GM12878 (cell line): Measurements from ENCODE around the gene PPM1A. TPM values are rescaled to one million over a fixed set of nuclear protein-coding genes. Genes with fewer than 3 reads are reported as not detected.

Experiments used
- ATAC-seq: fragments of 200-7000 bp; cut with Tn5 transposase; 3 replicates; pipeline ENCODE4 v1.9.1; 2020; ENCODE audit warnings: mild to moderate bottlenecking, moderate library complexity
- BruUV-seq: library from RNA; stranded (reverse); fragments of 400-500 nt; replicated peaks from 2 replicates; lab custom pipeline; 2021; lab: Mats Ljungman, UMichigan
- CTCF ChIA-PET: fragments of 300-600 bp; sonication (Branson Sonifier 250); formaldehyde crosslinking; extraction: SDS; loops from one replicate; lab custom pipeline; 2021; ENCODE audit warnings: inconsistent platforms; lab: Yijun Ruan, JAX
- POLR2A ChIA-PET: fragments of 350-600 bp; formaldehyde crosslinking; extraction: SDS; loops from one replicate; lab custom pipeline; 2021; ENCODE audit warnings: inconsistent platforms; lab: Charles Lee
- RAD21 ChIA-PET: fragments of 300-600 bp; sonication (Branson Sonifier 250); formaldehyde crosslinking; loops from one replicate; lab custom pipeline; 2023; ENCODE audit warnings: antibody characterized with exemption; ENCODE audit not compliant: unreplicated experiment; lab: Charles Lee
- SMC1A ChIA-PET: fragments of 300-600 bp; sonication (Branson Sonifier 250); formaldehyde crosslinking; loops from one replicate; lab custom pipeline; 2023; ENCODE audit not compliant: unreplicated experiment, uncharacterized antibody; lab: Charles Lee
- DNase-seq: peaks from one replicate; pipeline ENCODE4 v3.0.0-alpha.2; 2011; ENCODE audit warnings: low read depth, low spot score
- FAIRE-seq: peaks from 3 replicates; lab custom pipeline; 2011; peaks lifted over from hg19 to GRCh38; lab: Jason Lieb, UNC
- H2AFZ ChIP-seq: 2 replicates; pipeline ENCODE4 v1.6.0; 2011; ENCODE audit warnings: low read depth, low read length, control low read depth; ENCODE audit not compliant: control insufficient read depth
- H3K27ac ChIP-seq: 2 replicates; pipeline ENCODE4 v1.5.1; 2011; ENCODE audit warnings: control low read depth; ENCODE audit not compliant: control insufficient read depth, insufficient read depth
- H3K27me3 ChIP-seq, 2 experiments: replicated peaks in 1 of 2; 2 replicates each; pipeline versions ENCODE4 v1.6.0 to v1.6.1; 2011; ENCODE audit warnings: low read length in 1 of 2; ENCODE audit not compliant: control insufficient read depth in 2 of 2, insufficient read depth in 2 of 2
- H3K36me3 ChIP-seq, 2 experiments: 2 replicates each; pipeline ENCODE4 v1.5.1; 2011; ENCODE audit warnings: low read length in 1 of 2; ENCODE audit not compliant: control insufficient read depth in 2 of 2, insufficient read depth in 2 of 2
- H3K4me1 ChIP-seq: 2 replicates; pipeline ENCODE4 v1.6.1; 2011; ENCODE audit warnings: mild to moderate bottlenecking, low read length, moderate library complexity, mixed read lengths; ENCODE audit not compliant: control insufficient read depth, insufficient read depth
- H3K4me2 ChIP-seq: 2 replicates; pipeline ENCODE4 v1.6.0; 2011; ENCODE audit warnings: control low read depth; ENCODE audit not compliant: control insufficient read depth, insufficient read depth
- H3K4me3 ChIP-seq: fragments of 200-600 bp; sonication (generic); 2 replicates; pipeline ENCODE4 v1.5.1; 2016
- H3K79me2 ChIP-seq: 2 replicates; pipeline ENCODE4 v1.6.0; 2011; ENCODE audit warnings: low read length; ENCODE audit not compliant: control insufficient read depth, insufficient read depth
- H3K9ac ChIP-seq: 2 replicates; pipeline ENCODE4 v1.8.0; 2011; ENCODE audit warnings: low read length, control low read depth, mixed read lengths; ENCODE audit not compliant: control insufficient read depth, insufficient read depth
- H3K9me3 ChIP-seq: replicated peaks from 3 replicates; pipeline ENCODE4 v1.5.1; 2011; ENCODE audit warnings: mild to moderate bottlenecking, low read length; ENCODE audit not compliant: control insufficient read depth, insufficient read depth
- H4K20me1 ChIP-seq: 2 replicates; pipeline ENCODE4 v1.6.0; 2011; ENCODE audit not compliant: control insufficient read depth, insufficient read depth
- BCL11A ChIP-seq: IDR thresholded peaks from 2 replicates; pipeline ENCODE4 v1.6.1; 2011; ENCODE audit warnings: low read depth, low read length
- BHLHE40 ChIP-seq, 2 experiments: fragments of 450-650 bp in 1 of 2; IDR thresholded peaks; 2 replicates each; pipeline ENCODE4 v1.6.1; 2011 to 2017; ENCODE audit warnings: low read depth in 2 of 2, borderline replicate concordance in 1 of 2, improper control_type of control experiment in 1 of 2, low read length in 1 of 2, mild to moderate bottlenecking in 1 of 2
- CHD2 ChIP-seq: IDR thresholded peaks from 2 replicates; pipeline ENCODE4 v1.6.1; 2011; ENCODE audit warnings: low read depth, low read length, improper control_type of control experiment, borderline replicate concordance
- CHD4 ChIP-seq: fragments of 200-600 bp; sonication (generic); IDR thresholded peaks from 2 replicates; pipeline ENCODE4 v1.6.1; 2016; ENCODE audit warnings: mild to moderate bottlenecking
- DPF2 ChIP-seq: fragments of 450-650 bp; IDR thresholded peaks from 2 replicates; pipeline ENCODE4 v1.6.1; 2017; ENCODE audit warnings: mild to moderate bottlenecking
- EGR1 ChIP-seq, 2 experiments: IDR thresholded peaks; 1 replicate in 1 of 2; 2 replicates in 1 of 2; pipeline ENCODE4 v1.6.1; 2011 to 2012; ENCODE audit warnings: low read depth in 2 of 2, low read length in 2 of 2, borderline replicate concordance in 1 of 2, mild to moderate bottlenecking in 1 of 2, moderate library complexity in 1 of 2
- EZH2 ChIP-seq: IDR thresholded peaks from 2 replicates; pipeline ENCODE4 v1.6.1; 2012; ENCODE audit warnings: low read depth, mild to moderate bottlenecking, control low read depth, inconsistent platforms, low read length, borderline replicate concordance; ENCODE audit not compliant: control insufficient read depth
- MTA2 ChIP-seq: fragments of 450-650 bp; IDR thresholded peaks from 2 replicates; pipeline ENCODE4 v1.6.1; 2016; ENCODE audit warnings: low read depth, mild to moderate bottlenecking, moderate library complexity
- NR2C2 ChIP-seq: IDR thresholded peaks from 2 replicates; pipeline ENCODE4 v1.6.1; 2011; ENCODE audit warnings: borderline replicate concordance, low read depth; ENCODE audit not compliant: control insufficient read depth, insufficient read length
- PAX5 ChIP-seq: IDR thresholded peaks from 2 replicates; pipeline ENCODE4 v1.6.1; 2011; ENCODE audit warnings: low read depth, low read length, borderline replicate concordance
- PBX3 ChIP-seq: IDR thresholded peaks from 2 replicates; pipeline ENCODE4 v1.6.1; 2011; ENCODE audit warnings: mild to moderate bottlenecking, low read depth, low read length, moderate library complexity; ENCODE audit not compliant: insufficient replicate concordance
- POU2F2 ChIP-seq: IDR thresholded peaks from 3 replicates; pipeline ENCODE4 v1.6.1; 2011; ENCODE audit warnings: low read depth, mild to moderate bottlenecking, low read length, borderline replicate concordance
- SIX5 ChIP-seq: IDR thresholded peaks from 2 replicates; pipeline ENCODE4 v1.6.1; 2011; ENCODE audit warnings: mild to moderate bottlenecking, low read depth, low read length, moderate library complexity; ENCODE audit not compliant: severe bottlenecking
- SREBF1 ChIP-seq: IDR thresholded peaks from 2 replicates; pipeline ENCODE4 v1.6.1; 2012; ENCODE audit warnings: mild to moderate bottlenecking, low read length
- ZBTB40 ChIP-seq: fragments of 450-650 bp; IDR thresholded peaks from 2 replicates; pipeline ENCODE4 v1.6.1; 2016; ENCODE audit warnings: mild to moderate bottlenecking, moderate library complexity, borderline replicate concordance
- ZNF217 ChIP-seq: fragments of 450-650 bp; IDR thresholded peaks from 2 replicates; pipeline ENCODE4 v1.6.1; 2017; ENCODE audit warnings: antibody characterized with exemption, mild to moderate bottlenecking
- WGBS: methylation state at CpG from one replicate; pipeline ENCODE4 v1.1.6; 2016; ENCODE audit warnings: low lambda C conversion rate; ENCODE audit not compliant: insufficient replicate concordance, insufficient coverage; ENCODE audit errors: missing lambda C conversion rate; 5-methylcytosine and 5-hydroxymethylcytosine counted together
- in situ Hi-C: fragments of 300-500 bp; cut with MboI; formaldehyde crosslinking; loops from 9 replicates; pipeline ENCODE4 v1.14.3; 2018; ENCODE audit warnings: mixed read lengths
- intact Hi-C: fragments of 100-400 bp; cut with micrococcal nuclease; formaldehyde crosslinking; loops from one replicate; pipeline ENCODE4 v1.14.2; 2022; ENCODE audit not compliant: unreplicated experiment
- polyA plus RNA-seq, 11 experiments: library from polyadenylated mRNA; depleted of rRNA in 4 of 11; unstranded in 6 of 11; stranded (reverse) in 5 of 11; fragments of >200 nt; fragmentation: Nextera tagmentation in 4 of 11; fragmentation: Illumina TruSeq in 1 of 11; extraction: Ambion mirVana in 4 of 11; extraction: Trizol in 1 of 11; gene quantifications; 1 replicate in 1 of 11; 2 replicates in 10 of 11; pipeline versions ENCODE4 v1.2.1 to v1.2.3, GENCODE V29; 2011 to 2016; ENCODE audit warnings: inconsistent platforms in 2 of 11, missing spikeins in 2 of 11, low read depth in 1 of 11
- total RNA-seq, 4 experiments: library from RNA; depleted of rRNA in 3 of 4; stranded (reverse); fragments of >200 nt in 3 of 4; fragmentation: Illumina TruSeq in 1 of 4; extraction: Trizol in 1 of 4; gene quantifications; 2 replicates each; pipeline versions ENCODE4 v1.2.1 to v1.2.3, GENCODE V29; 2013 to 2021
- TF ChIP-seq, protein P1 (sequence below): fragments of 450-650 bp; IDR thresholded peaks from 2 replicates; pipeline ENCODE4 v1.6.1; 2016; ENCODE audit warnings: mild to moderate bottlenecking

PPM1A gene
- total and polyA plus RNA-seq, 10 of the 15 experiments (the other 5 are each of a cell fraction or from before 2014, with no cell fraction given): 16.8 to 124 (median 47.0) TPM

- TF ChIP-seq DPF2 (no peak), ZBTB40 (no peak), CHD2 (no peak)
Measured at GRCh38 chr14:60235440-60235839, 13.6 kb upstream of the PPM1A start (continued).

DNA sequence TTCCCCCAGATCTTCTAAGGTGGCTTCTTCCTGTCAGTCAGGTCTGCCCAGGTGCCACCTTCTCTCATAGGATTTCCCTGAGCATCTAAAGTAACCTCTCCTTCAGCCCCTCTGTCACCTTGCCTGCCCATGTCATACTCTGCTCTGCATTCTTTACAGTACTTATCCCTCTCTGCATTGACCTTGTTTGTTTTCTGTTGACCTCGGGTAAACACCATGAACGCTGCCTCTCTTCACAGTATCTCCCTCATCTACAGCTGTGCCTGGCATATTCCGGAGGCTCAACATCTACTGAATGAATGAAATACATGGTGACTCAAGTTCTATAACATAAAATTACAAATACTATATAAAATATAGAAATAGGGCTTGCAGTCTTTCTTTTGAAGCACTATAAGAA, 10.1 kb upstream of the PPM1A start:
- BruUV-seq: no TSS peak
- in situ Hi-C loops: no loop called here
- no peak for ATAC-seq
- no peak for FAIRE-seq
- DNase-seq: no peak
- no peak overlapping the region for H3K9ac ChIP-seq
- no peaks in the 10 kb centered on the region for H3K9me3 ChIP-seq
- H3K27ac ChIP-seq: no peak overlapping the region
- H3K36me3 ChIP-seq: no peaks in the 10 kb centered on the region
- ChIA-PET SMC1A (interaction anchor here (1.2 to 1.4 kb wide), 2 partner anchors 14 to 16 kb away, joined by 3 to 4 read pairs; no protein-coding TSS in a partner anchor), RAD21 (interaction anchor here (1.4 kb wide), 1 partner anchor 34 kb away, joined by 4 read pairs; no protein-coding TSS in a partner anchor), CTCF (no interaction called here), POLR2A (no interaction called here)
- no peaks in the 10 kb centered on the region for H4K20me1 ChIP-seq
- WGBS: 69% methylated on average over 3 of the region's 3 CpGs
- H3K4me1 ChIP-seq: no peaks in the 10 kb centered on the region
- H3K4me3 ChIP-seq: no peak overlapping the region
- intact Hi-C loops: no loop called here
- H3K79me2 ChIP-seq: no peaks in the 10 kb centered on the region
- no peak overlapping the region for H3K4me2 ChIP-seq
- no peaks in the 10 kb centered on the region for H3K27me3 ChIP-seq
- no peak overlapping the region for H2AFZ ChIP-seq
- TF ChIP-seq PAX5 (no peak), EZH2 (no peak), MTA2 (no peak), POU2F2 (no peak), SIX5 (no peak), NR2C2 (no peak), BHLHE40 (IDR thresholded peaks at IDR 0.05; ENCODE audit: borderline replicate concordance in 1 of 2, low read depth in 2 of 2, low read length in 1 of 2) (no peak), EGR1 (IDR thresholded peaks at IDR 0.05; ENCODE audit: borderline replicate concordance in 1 of 2, low read depth in 2 of 2, low read length in 2 of 2) (no peak), BCL11A (no peak), CHD4 (no peak), SREBF1 (no peak), ZNF217 (no peak), PBX3 (no peak)
- TF ChIP-seq, protein P1, sequence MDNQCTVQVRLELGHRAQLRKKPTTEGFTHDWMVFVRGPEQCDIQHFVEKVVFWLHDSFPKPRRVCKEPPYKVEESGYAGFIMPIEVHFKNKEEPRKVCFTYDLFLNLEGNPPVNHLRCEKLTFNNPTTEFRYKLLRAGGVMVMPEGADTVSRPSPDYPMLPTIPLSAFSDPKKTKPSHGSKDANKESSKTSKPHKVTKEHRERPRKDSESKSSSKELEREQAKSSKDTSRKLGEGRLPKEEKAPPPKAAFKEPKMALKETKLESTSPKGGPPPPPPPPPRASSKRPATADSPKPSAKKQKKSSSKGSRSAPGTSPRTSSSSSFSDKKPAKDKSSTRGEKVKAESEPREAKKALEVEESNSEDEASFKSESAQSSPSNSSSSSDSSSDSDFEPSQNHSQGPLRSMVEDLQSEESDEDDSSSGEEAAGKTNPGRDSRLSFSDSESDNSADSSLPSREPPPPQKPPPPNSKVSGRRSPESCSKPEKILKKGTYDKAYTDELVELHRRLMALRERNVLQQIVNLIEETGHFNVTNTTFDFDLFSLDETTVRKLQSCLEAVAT: no peak
